HFFc6 (cell line): ENCODE results near the gene MSX2. TPM values are rescaled to one million over a fixed set of nuclear protein-coding genes. Genes with fewer than 3 reads are reported as not detected.

Experiments
- DNase-seq: peaks from one replicate; pipeline ENCODE4 v3.0.0-alpha.2; 2018
- H3K27ac Mint-ChIP-seq: 2 replicates; pipeline ENCODE4 v1.8.0; 2020; ENCODE audit warnings: mild to moderate bottlenecking, mixed read lengths
- H3K27me3 Mint-ChIP-seq: 2 replicates; pipeline ENCODE4 v1.8.0; 2021; ENCODE audit warnings: mild to moderate bottlenecking, moderate library complexity, mixed read lengths; ENCODE audit not compliant: insufficient read depth
- H3K36me3 Mint-ChIP-seq: 2 replicates; pipeline ENCODE4 v1.8.0; 2021; ENCODE audit warnings: low read depth, mixed read lengths
- H3K4me1 Mint-ChIP-seq: 2 replicates; pipeline ENCODE4 v1.8.0; 2020; ENCODE audit warnings: low read depth, mixed read lengths
- H3K4me3 Mint-ChIP-seq: 2 replicates; pipeline ENCODE4 v1.8.0; 2020; ENCODE audit warnings: mild to moderate bottlenecking, moderate library complexity, mixed read lengths
- H3K9me3 Mint-ChIP-seq: 2 replicates; pipeline ENCODE4 v1.8.0; 2020; ENCODE audit warnings: mild to moderate bottlenecking, mixed read lengths
- CTCF ChIP-seq: fragments of 200-600 bp; sonication (generic); IDR thresholded peaks from 2 replicates; pipeline ENCODE4 v1.5.0; 2021; ENCODE audit warnings: antibody characterized with exemption, mild to moderate bottlenecking
- total RNA-seq, 6 experiments: library from RNA; stranded (reverse); fragmentation: NEBNext Ultra II Directional; extraction: Animal tissue kit (Norgen Biotek cat#: 25700); gene quantifications; 2 replicates in 1 of 6; 3 replicates in 5 of 6; pipeline ENCODE4 v1.2.3, GENCODE V29; 2021

MSX2 gene
- total RNA-seq, 6 experiments from 2014 or later = not detected

- peaks cover 11% of the 10 kb centered on the region; the same call in 1 of the 2 replicates for H3K27me3 Mint-ChIP-seq
- no peak overlapping the region for H3K4me3 Mint-ChIP-seq
- no peaks in the 10 kb centered on the region for H3K4me1 Mint-ChIP-seq
- no peak overlapping the region for H3K27ac Mint-ChIP-seq
- H3K9me3 Mint-ChIP-seq = peaks cover 16% of the 10 kb centered on the region
- TF ChIP-seq CTCF = no peak
- peaks cover 6% of the 10 kb centered on the region; the same call in 1 of the 2 replicates for H3K36me3 Mint-ChIP-seq
- no peak for DNase-seq
Measured at GRCh38 chr5:174722500-174722899, 1.9 kb upstream of the MSX2 start.

GRCh38 chr5:174723315-174723978 is 935 bp upstream of the MSX2 start:
- DNase-seq = no peak
- Mint-ChIP-seq H3K27me3 (peaks cover 11% of the 10 kb centered on the region; the same call in 1 of the 2 replicates), H3K36me3 (peaks cover 6% of the 10 kb centered on the region; the same call in 1 of the 2 replicates), H3K4me3 (no peak overlapping the region), H3K9me3 (peaks cover 16% of the 10 kb centered on the region), H3K27ac (no peak overlapping the region), H3K4me1 (no peaks in the 10 kb centered on the region)
- no peak for TF ChIP-seq CTCF

- DNase-seq = no peak
- H3K27me3 Mint-ChIP-seq = peaks cover 11% of the 10 kb centered on the region; the same call in 1 of the 2 replicates
- H3K4me3 Mint-ChIP-seq = no peak overlapping the region
- peaks cover 16% of the 10 kb centered on the region for H3K9me3 Mint-ChIP-seq
- no peaks in the 10 kb centered on the region for H3K4me1 Mint-ChIP-seq
- H3K36me3 Mint-ChIP-seq = peaks cover 6% of the 10 kb centered on the region; the same call in 1 of the 2 replicates
- TF ChIP-seq CTCF = no peak
- no peak overlapping the region for H3K27ac Mint-ChIP-seq
Measured at GRCh38 chr5:174723979-174724483, 351 bp upstream of the MSX2 start.

- no peak overlapping the region for H3K27ac Mint-ChIP-seq
- H3K27me3 Mint-ChIP-seq = peaks cover 11% of the 10 kb centered on the region; the same call in 1 of the 2 replicates
Measured at GRCh38 chr5:174725261-174725990, 1.0 kb downstream of the MSX2 start.

More at GRCh38 chr5:174725261-174725990, 1.0 kb downstream of the MSX2 start:
- H3K9me3 Mint-ChIP-seq = peaks cover 16% of the 10 kb centered on the region
- H3K4me1 Mint-ChIP-seq = no peaks in the 10 kb centered on the region
- no peak overlapping the region for H3K4me3 Mint-ChIP-seq
- TF ChIP-seq CTCF = no peak
- H3K36me3 Mint-ChIP-seq = peaks cover 6% of the 10 kb centered on the region; the same call in 1 of the 2 replicates
- no peak for DNase-seq
